GM12878 (cell line): Measurements from ENCODE around the gene SORCS2. TPM values are rescaled to one million over a fixed set of nuclear protein-coding genes. Genes with fewer than 3 reads are reported as not detected.

Source experiments
- ATAC-seq: fragments of 200-7000 bp; cut with Tn5 transposase; 3 replicates; pipeline ENCODE4 v1.9.1; 2020; ENCODE audit warnings: mild to moderate bottlenecking, moderate library complexity
- BruUV-seq: library from RNA; stranded (reverse); fragments of 400-500 nt; replicated peaks from 2 replicates; lab custom pipeline; 2021; lab: Mats Ljungman, UMichigan
- CTCF ChIA-PET: fragments of 300-600 bp; sonication (Branson Sonifier 250); formaldehyde crosslinking; extraction: SDS; loops from one replicate; lab custom pipeline; 2021; ENCODE audit warnings: inconsistent platforms; lab: Yijun Ruan, JAX
- POLR2A ChIA-PET: fragments of 350-600 bp; formaldehyde crosslinking; extraction: SDS; loops from one replicate; lab custom pipeline; 2021; ENCODE audit warnings: inconsistent platforms; lab: Charles Lee
- RAD21 ChIA-PET: fragments of 300-600 bp; sonication (Branson Sonifier 250); formaldehyde crosslinking; loops from one replicate; lab custom pipeline; 2023; ENCODE audit warnings: antibody characterized with exemption; ENCODE audit not compliant: unreplicated experiment; lab: Charles Lee
- SMC1A ChIA-PET: fragments of 300-600 bp; sonication (Branson Sonifier 250); formaldehyde crosslinking; loops from one replicate; lab custom pipeline; 2023; ENCODE audit not compliant: unreplicated experiment, uncharacterized antibody; lab: Charles Lee
- DNase-seq: peaks from one replicate; pipeline ENCODE4 v3.0.0-alpha.2; 2011; ENCODE audit warnings: low read depth, low spot score
- FAIRE-seq: peaks from 3 replicates; lab custom pipeline; 2011; peaks lifted over from hg19 to GRCh38; lab: Jason Lieb, UNC
- H2AFZ ChIP-seq: 2 replicates; pipeline ENCODE4 v1.6.0; 2011; ENCODE audit warnings: low read depth, low read length, control low read depth; ENCODE audit not compliant: control insufficient read depth
- H3K27ac ChIP-seq: 2 replicates; pipeline ENCODE4 v1.5.1; 2011; ENCODE audit warnings: control low read depth; ENCODE audit not compliant: control insufficient read depth, insufficient read depth
- H3K27me3 ChIP-seq, 2 experiments: replicated peaks in 1 of 2; 2 replicates each; pipeline versions ENCODE4 v1.6.0 to v1.6.1; 2011; ENCODE audit warnings: low read length in 1 of 2; ENCODE audit not compliant: control insufficient read depth in 2 of 2, insufficient read depth in 2 of 2
- H3K36me3 ChIP-seq, 2 experiments: 2 replicates each; pipeline ENCODE4 v1.5.1; 2011; ENCODE audit warnings: low read length in 1 of 2; ENCODE audit not compliant: control insufficient read depth in 2 of 2, insufficient read depth in 2 of 2
- H3K4me1 ChIP-seq: 2 replicates; pipeline ENCODE4 v1.6.1; 2011; ENCODE audit warnings: mild to moderate bottlenecking, low read length, moderate library complexity, mixed read lengths; ENCODE audit not compliant: control insufficient read depth, insufficient read depth
- H3K4me2 ChIP-seq: 2 replicates; pipeline ENCODE4 v1.6.0; 2011; ENCODE audit warnings: control low read depth; ENCODE audit not compliant: control insufficient read depth, insufficient read depth
- H3K4me3 ChIP-seq: fragments of 200-600 bp; sonication (generic); 2 replicates; pipeline ENCODE4 v1.5.1; 2016
- H3K79me2 ChIP-seq: 2 replicates; pipeline ENCODE4 v1.6.0; 2011; ENCODE audit warnings: low read length; ENCODE audit not compliant: control insufficient read depth, insufficient read depth
- H3K9ac ChIP-seq: 2 replicates; pipeline ENCODE4 v1.8.0; 2011; ENCODE audit warnings: low read length, control low read depth, mixed read lengths; ENCODE audit not compliant: control insufficient read depth, insufficient read depth
- H3K9me3 ChIP-seq: replicated peaks from 3 replicates; pipeline ENCODE4 v1.5.1; 2011; ENCODE audit warnings: mild to moderate bottlenecking, low read length; ENCODE audit not compliant: control insufficient read depth, insufficient read depth
- H4K20me1 ChIP-seq: 2 replicates; pipeline ENCODE4 v1.6.0; 2011; ENCODE audit not compliant: control insufficient read depth, insufficient read depth
- ATF3 ChIP-seq: IDR thresholded peaks from 2 replicates; pipeline ENCODE4 v1.6.1; 2011; ENCODE audit warnings: low read depth, mild to moderate bottlenecking, low read length, moderate library complexity, borderline replicate concordance; ENCODE audit errors: extremely low read depth
- BMI1 ChIP-seq: fragments of 450-650 bp; IDR thresholded peaks from 2 replicates; pipeline ENCODE4 v1.6.1; 2016; ENCODE audit warnings: mild to moderate bottlenecking, moderate library complexity, borderline replicate concordance
- EED ChIP-seq: sonication (generic); IDR thresholded peaks from 2 replicates; pipeline ENCODE4 v1.6.1; 2016; ENCODE audit warnings: antibody characterized with exemption, low read depth
- EGR1 ChIP-seq, 2 experiments: IDR thresholded peaks; 1 replicate in 1 of 2; 2 replicates in 1 of 2; pipeline ENCODE4 v1.6.1; 2011 to 2012; ENCODE audit warnings: low read depth in 2 of 2, low read length in 2 of 2, borderline replicate concordance in 1 of 2, mild to moderate bottlenecking in 1 of 2, moderate library complexity in 1 of 2
- ELK1 ChIP-seq: IDR thresholded peaks from 2 replicates; pipeline ENCODE4 v1.6.1; 2012; ENCODE audit warnings: low read depth, low read length, improper control_type of control experiment
- MEF2A ChIP-seq: IDR thresholded peaks from 2 replicates; pipeline ENCODE4 v1.6.1; 2011; ENCODE audit warnings: low read depth, mild to moderate bottlenecking, low read length, moderate library complexity; ENCODE audit not compliant: insufficient read depth
- MEF2B ChIP-seq: fragments of 450-650 bp; IDR thresholded peaks from 2 replicates; pipeline ENCODE4 v1.6.1; 2018; ENCODE audit warnings: mild to moderate bottlenecking, moderate library complexity; ENCODE audit not compliant: partially characterized antibody, poor library complexity, severe bottlenecking
- MTA2 ChIP-seq: fragments of 450-650 bp; IDR thresholded peaks from 2 replicates; pipeline ENCODE4 v1.6.1; 2016; ENCODE audit warnings: low read depth, mild to moderate bottlenecking, moderate library complexity
- MXI1 ChIP-seq: fragments of 150-350 bp; IDR thresholded peaks from 2 replicates; pipeline ENCODE4 v1.6.1; 2011; ENCODE audit warnings: low read depth, mild to moderate bottlenecking, inconsistent platforms, low read length, improper control_type of control experiment
- PML ChIP-seq: IDR thresholded peaks from 2 replicates; pipeline ENCODE4 v1.6.1; 2012; ENCODE audit warnings: low read length, inconsistent platforms
- WGBS: methylation state at CpG from one replicate; pipeline ENCODE4 v1.1.6; 2016; ENCODE audit warnings: low lambda C conversion rate; ENCODE audit not compliant: insufficient replicate concordance, insufficient coverage; ENCODE audit errors: missing lambda C conversion rate; 5-methylcytosine and 5-hydroxymethylcytosine counted together
- in situ Hi-C: fragments of 300-500 bp; cut with MboI; formaldehyde crosslinking; loops from 9 replicates; pipeline ENCODE4 v1.14.3; 2018; ENCODE audit warnings: mixed read lengths
- intact Hi-C: fragments of 100-400 bp; cut with micrococcal nuclease; formaldehyde crosslinking; loops from one replicate; pipeline ENCODE4 v1.14.2; 2022; ENCODE audit not compliant: unreplicated experiment
- polyA plus RNA-seq, 11 experiments: library from polyadenylated mRNA; depleted of rRNA in 4 of 11; unstranded in 6 of 11; stranded (reverse) in 5 of 11; fragments of >200 nt; fragmentation: Nextera tagmentation in 4 of 11; fragmentation: Illumina TruSeq in 1 of 11; extraction: Ambion mirVana in 4 of 11; extraction: Trizol in 1 of 11; gene quantifications; 1 replicate in 1 of 11; 2 replicates in 10 of 11; pipeline versions ENCODE4 v1.2.1 to v1.2.3, GENCODE V29; 2011 to 2016; ENCODE audit warnings: inconsistent platforms in 2 of 11, missing spikeins in 2 of 11, low read depth in 1 of 11
- total RNA-seq, 4 experiments: library from RNA; depleted of rRNA in 3 of 4; stranded (reverse); fragments of >200 nt in 3 of 4; fragmentation: Illumina TruSeq in 1 of 4; extraction: Trizol in 1 of 4; gene quantifications; 2 replicates each; pipeline versions ENCODE4 v1.2.1 to v1.2.3, GENCODE V29; 2013 to 2021

The SORCS2 gene
- total and polyA plus RNA-seq, 10 of the 15 experiments (the other 5 are each of a cell fraction or from before 2014, with no cell fraction given) = 0.01 to 0.15 (median 0.05) TPM; not detected in 5

- no peak for TF ChIP-seq ATF3
- TF ChIP-seq MTA2 = no peak
These were observed 517.1 kb downstream of the SORCS2 start (continued) for GRCh38 chr4:7709431-7709830.

- SMC1A ChIA-PET = no interaction called here
- Histone ChIP-seq H3K4me3 (no peak overlapping the region), H3K4me1 (no peaks in the 10 kb centered on the region), H3K36me3 (no peaks in the 10 kb centered on the region), H3K27ac (no peak overlapping the region), H3K4me2 (no peak overlapping the region), H3K27me3 (no peaks in the 10 kb centered on the region; a peak in 2 of 4 replicates), H3K9ac (no peak overlapping the region), H4K20me1 (no peaks in the 10 kb centered on the region), H2AFZ (no peak overlapping the region), H3K9me3 (no peaks in the 10 kb centered on the region), H3K79me2 (no peaks in the 10 kb centered on the region)
- CTCF ChIA-PET = interaction anchor here (0.9 kb wide), 1 partner anchor 92 kb away, joined by 3 read pairs; no protein-coding TSS in a partner anchor
- WGBS = 46% methylated on average over 11 of the region's 11 CpGs
- RAD21 ChIA-PET = no interaction called here
- no TSS peak for BruUV-seq
- in situ Hi-C loops = loop anchor here (10.0 kb wide), 1 partner anchor 515 kb away; the partner anchor contains the start of gene SORCS2
- POLR2A ChIA-PET = no interaction called here
- FAIRE-seq = no peak
- no peak for TF ChIP-seq MEF2B
- TF ChIP-seq MEF2A = no peak
- TF ChIP-seq BMI1 = no peak
- no peak for TF ChIP-seq EED
- TF ChIP-seq MXI1 = no peak
- TF ChIP-seq PML = no peak
- no peak for TF ChIP-seq EGR1 (IDR thresholded peaks at IDR 0.05; ENCODE audit: borderline replicate concordance in 1 of 2, low read depth in 2 of 2, low read length in 2 of 2)
- TF ChIP-seq ELK1 = no peak
- intact Hi-C loops = loop anchor here (10.0 kb wide), 1 partner anchor 525 kb away; no protein-coding TSS in a partner anchor
- no peak for ATAC-seq
- DNase-seq = no peak
These were observed 517.8 kb downstream of the SORCS2 start for GRCh38 chr4:7710126-7710525.
